Nephron progenitor cell (in vitro differentiated cells): ENCODE results near the gene PAGR1.

ENCODE experiments used
- DNase-seq: peaks from one replicate; pipeline ENCODE4 v3.0.0; 2021
- H3K27ac Mint-ChIP-seq: 2 replicates; pipeline ENCODE4 v1.8.0; 2021; ENCODE audit warnings: mild to moderate bottlenecking, moderate library complexity, mixed read lengths
- H3K27me3 Mint-ChIP-seq: 2 replicates; pipeline ENCODE4 v1.8.0; 2021; ENCODE audit warnings: mild to moderate bottlenecking, low read depth, mixed read lengths; ENCODE audit not compliant: poor library complexity
- H3K36me3 Mint-ChIP-seq: 2 replicates; pipeline ENCODE4 v1.8.0; 2021; ENCODE audit warnings: low read depth, mixed read lengths
- H3K4me1 Mint-ChIP-seq: 2 replicates; pipeline ENCODE4 v1.8.0; 2021; ENCODE audit warnings: mixed read lengths
- H3K4me3 Mint-ChIP-seq: 2 replicates; pipeline ENCODE4 v1.8.0; 2021; ENCODE audit warnings: mild to moderate bottlenecking, moderate library complexity, mixed read lengths
- H3K9me3 Mint-ChIP-seq: 2 replicates; pipeline ENCODE4 v1.8.0; 2021; ENCODE audit warnings: mild to moderate bottlenecking, moderate library complexity, mixed read lengths
- TF ChIP-seq, protein P1 (sequence below): fragments of 200-600 bp; sonication (generic); IDR thresholded peaks from 2 replicates; pipeline ENCODE4 v1.5.0; 2021; ENCODE audit warnings: antibody characterized with exemption

The PAGR1 gene

DNA sequence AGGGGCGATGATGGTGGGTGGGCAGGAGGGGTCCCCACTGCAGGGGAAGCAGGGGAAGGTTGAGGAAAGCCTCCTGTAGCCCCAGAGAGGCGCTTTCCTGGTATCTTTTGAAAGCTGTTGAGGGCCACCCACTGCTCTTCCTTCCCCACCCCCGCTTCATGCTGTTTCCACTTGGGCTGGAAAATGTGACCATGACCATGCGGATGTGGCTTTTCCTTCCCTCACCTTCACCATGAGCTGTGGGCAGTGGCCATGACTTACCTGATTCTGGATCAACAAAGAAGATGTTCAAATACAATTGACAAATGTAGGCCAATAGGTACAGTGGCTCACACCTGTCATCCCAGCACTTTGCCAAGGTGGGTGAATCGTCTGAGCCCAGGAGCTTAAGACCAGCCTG is 18.1 kb downstream of the PAGR1 start:
- Mint-ChIP-seq H3K27me3 (peaks cover 7% of the 10 kb centered on the region), H3K36me3 (no peaks in the 10 kb centered on the region), H3K9me3 (no peaks in the 10 kb centered on the region), H3K4me1 (peaks cover 7% of the 10 kb centered on the region), H3K4me3 (no peak overlapping the region), H3K27ac (no peak overlapping the region)
- TF ChIP-seq, protein P1, sequence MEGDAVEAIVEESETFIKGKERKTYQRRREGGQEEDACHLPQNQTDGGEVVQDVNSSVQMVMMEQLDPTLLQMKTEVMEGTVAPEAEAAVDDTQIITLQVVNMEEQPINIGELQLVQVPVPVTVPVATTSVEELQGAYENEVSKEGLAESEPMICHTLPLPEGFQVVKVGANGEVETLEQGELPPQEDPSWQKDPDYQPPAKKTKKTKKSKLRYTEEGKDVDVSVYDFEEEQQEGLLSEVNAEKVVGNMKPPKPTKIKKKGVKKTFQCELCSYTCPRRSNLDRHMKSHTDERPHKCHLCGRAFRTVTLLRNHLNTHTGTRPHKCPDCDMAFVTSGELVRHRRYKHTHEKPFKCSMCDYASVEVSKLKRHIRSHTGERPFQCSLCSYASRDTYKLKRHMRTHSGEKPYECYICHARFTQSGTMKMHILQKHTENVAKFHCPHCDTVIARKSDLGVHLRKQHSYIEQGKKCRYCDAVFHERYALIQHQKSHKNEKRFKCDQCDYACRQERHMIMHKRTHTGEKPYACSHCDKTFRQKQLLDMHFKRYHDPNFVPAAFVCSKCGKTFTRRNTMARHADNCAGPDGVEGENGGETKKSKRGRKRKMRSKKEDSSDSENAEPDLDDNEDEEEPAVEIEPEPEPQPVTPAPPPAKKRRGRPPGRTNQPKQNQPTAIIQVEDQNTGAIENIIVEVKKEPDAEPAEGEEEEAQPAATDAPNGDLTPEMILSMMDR: no peak
- DNase-seq: no peak

DNA sequence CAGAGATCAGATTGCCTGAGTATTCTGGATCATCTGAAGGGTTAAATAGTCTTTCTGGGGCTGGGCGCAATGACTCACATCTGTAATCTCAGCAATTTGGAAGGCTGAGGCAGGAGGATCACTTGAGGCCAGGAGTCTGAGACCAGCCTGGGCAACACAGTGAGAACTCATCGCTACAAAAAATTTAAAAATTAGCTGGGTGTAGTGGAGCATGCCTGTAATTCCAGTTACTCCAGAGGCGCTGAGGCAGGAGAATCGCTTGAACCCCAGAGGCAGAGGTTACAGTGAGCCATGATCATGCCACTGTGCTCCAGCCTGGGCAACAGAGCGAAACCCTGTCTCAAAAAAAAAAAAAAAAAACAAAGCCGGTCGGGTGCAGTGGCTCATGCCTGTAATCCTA is 20.0 kb downstream of the PAGR1 start:
- Mint-ChIP-seq H3K27ac (no peak overlapping the region), H3K4me1 (peaks cover 9% of the 10 kb centered on the region), H3K27me3 (peaks cover 19% of the 10 kb centered on the region), H3K36me3 (no peaks in the 10 kb centered on the region), H3K9me3 (no peaks in the 10 kb centered on the region), H3K4me3 (no peak overlapping the region)
- TF ChIP-seq, protein P1: no peak
- no peak for DNase-seq

DNA sequence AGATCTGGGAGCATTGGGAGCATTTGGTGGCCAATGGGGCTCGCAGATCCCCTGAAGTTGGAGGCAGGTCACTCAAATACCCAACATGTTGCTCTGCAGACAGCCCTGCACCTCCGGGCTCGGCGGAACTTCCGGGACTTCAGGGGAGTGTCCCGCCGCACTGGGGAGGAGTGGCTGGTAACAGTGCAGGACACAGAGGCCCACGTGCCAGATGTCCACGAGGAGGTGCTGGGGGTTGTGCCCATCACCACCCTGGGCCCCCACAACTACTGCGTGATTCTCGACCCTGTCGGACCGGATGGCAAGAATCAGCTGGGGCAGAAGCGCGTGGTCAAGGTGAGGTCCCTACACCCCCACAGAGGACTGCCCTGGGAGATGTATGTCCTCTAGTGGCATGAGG is 20.7 kb downstream of the PAGR1 start:
- DNase-seq: no peak
- H3K4me1 Mint-ChIP-seq: peaks cover 12% of the 10 kb centered on the region
- no peak overlapping the region for H3K27ac Mint-ChIP-seq
- peaks cover 23% of the 10 kb centered on the region for H3K27me3 Mint-ChIP-seq
- H3K4me3 Mint-ChIP-seq: no peak overlapping the region
- no peaks in the 10 kb centered on the region for H3K36me3 Mint-ChIP-seq
- H3K9me3 Mint-ChIP-seq: no peaks in the 10 kb centered on the region
- TF ChIP-seq, protein P1: no peak

DNA sequence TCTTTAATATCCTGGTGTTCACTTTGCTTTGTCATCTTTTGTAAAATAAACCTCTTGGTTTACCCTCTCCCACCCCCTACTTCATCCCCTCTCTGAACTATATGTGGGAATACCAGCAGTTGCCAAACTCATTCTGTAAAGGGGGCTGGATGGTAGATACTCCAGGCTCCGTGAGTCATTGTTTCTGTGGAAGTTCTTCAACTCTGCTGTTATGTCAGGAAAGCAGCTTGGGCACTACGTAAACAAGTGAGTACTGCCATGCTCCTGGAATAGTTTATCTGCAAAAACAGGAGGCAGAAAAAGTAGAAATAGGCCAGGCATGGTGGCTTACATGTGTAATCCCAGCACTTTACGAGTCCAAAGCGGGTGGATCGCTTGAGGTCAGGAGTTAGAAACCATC is 21.9 kb downstream of the PAGR1 start:
- TF ChIP-seq, protein P1: no peak
- H3K4me3 Mint-ChIP-seq: no peak overlapping the region
- H3K36me3 Mint-ChIP-seq: no peaks in the 10 kb centered on the region
- no peak for DNase-seq
- no peaks in the 10 kb centered on the region for H3K9me3 Mint-ChIP-seq
- H3K4me1 Mint-ChIP-seq: peaks cover 12% of the 10 kb centered on the region
- peak overlapping the region; percentile 22 for H3K27ac Mint-ChIP-seq
- peaks cover 24% of the 10 kb centered on the region for H3K27me3 Mint-ChIP-seq

DNA sequence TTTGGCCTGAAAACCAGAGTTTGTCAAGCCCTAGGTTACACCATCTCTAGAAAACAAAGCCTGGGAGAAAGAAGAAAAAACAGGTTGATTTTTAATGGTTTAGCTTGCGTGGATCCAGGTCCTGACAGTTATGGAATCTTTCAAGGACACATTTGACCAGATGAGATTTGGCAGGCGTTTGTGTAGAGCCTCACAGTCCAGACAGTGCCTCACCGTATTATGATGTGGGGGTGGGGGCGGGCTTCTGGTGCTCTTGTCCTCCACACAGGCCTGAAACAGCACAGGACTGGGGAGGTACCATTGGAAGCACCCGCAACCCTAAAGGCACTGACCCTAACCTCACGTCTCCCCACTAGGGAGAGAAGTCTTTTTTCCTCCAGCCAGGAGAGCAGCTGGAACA is 23.9 kb downstream of the PAGR1 start:
- Mint-ChIP-seq H3K27ac (no peak overlapping the region), H3K9me3 (no peaks in the 10 kb centered on the region), H3K36me3 (no peaks in the 10 kb centered on the region), H3K4me3 (no peak overlapping the region), H3K4me1 (peaks cover 12% of the 10 kb centered on the region), H3K27me3 (peaks cover 31% of the 10 kb centered on the region)
- TF ChIP-seq, protein P1: no peak
- DNase-seq: no peak

DNA sequence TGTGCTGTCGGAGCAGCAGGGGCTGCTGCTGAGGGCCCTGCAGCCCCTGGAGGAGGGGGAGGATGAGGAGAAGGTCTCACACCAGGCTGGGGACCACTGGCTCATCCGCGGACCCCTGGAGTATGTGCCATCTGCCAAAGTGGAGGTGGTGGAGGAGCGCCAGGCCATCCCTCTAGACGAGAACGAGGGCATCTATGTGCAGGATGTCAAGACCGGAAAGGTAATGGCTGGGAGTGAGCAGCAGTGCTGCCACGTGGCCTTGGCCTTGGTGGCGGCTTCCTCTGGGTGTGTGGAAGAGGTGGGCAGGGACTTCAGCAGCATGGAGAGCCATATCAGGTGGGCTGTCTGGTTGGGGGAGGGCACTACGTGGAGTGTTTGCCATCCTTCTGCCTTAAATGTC is 24.3 kb downstream of the PAGR1 start:
- no peaks in the 10 kb centered on the region for H3K36me3 Mint-ChIP-seq
- H3K9me3 Mint-ChIP-seq: no peaks in the 10 kb centered on the region
- peaks cover 31% of the 10 kb centered on the region for H3K27me3 Mint-ChIP-seq
- DNase-seq: no peak
- H3K4me3 Mint-ChIP-seq: no peak overlapping the region
- no peak overlapping the region for H3K27ac Mint-ChIP-seq
- TF ChIP-seq, protein P1: no peak
- peaks cover 15% of the 10 kb centered on the region for H3K4me1 Mint-ChIP-seq
